H1 (cell line): ENCODE data around the gene IRAK4. TPM values are rescaled to one million over a fixed set of nuclear protein-coding genes. Genes with fewer than 3 reads are reported as not detected.

ENCODE experiments used
- BACH1 ChIP-seq: IDR thresholded peaks from 2 replicates; pipeline ENCODE4 v1.6.1; 2012; ENCODE audit warnings: low read length, improper control_type of control experiment
- BCL11A ChIP-seq, 2 experiments: IDR thresholded peaks; one replicate each; pipeline ENCODE4 v1.6.1; 2011; ENCODE audit warnings: low read depth in 2 of 2, low read length in 2 of 2, mild to moderate bottlenecking in 2 of 2
- BRCA1 ChIP-seq: IDR thresholded peaks from 2 replicates; pipeline ENCODE4 v1.6.1; 2012; ENCODE audit warnings: low read depth, low read length, improper control_type of control experiment
- CBX8 ChIP-seq: fragments of 300-800, 300-1000 bp; sonication (generic); IDR thresholded peaks from 2 replicates; pipeline ENCODE4 v1.7.1; 2016; ENCODE audit warnings: low read depth, low read length, borderline replicate concordance
- EZH2 ChIP-seq: fragments of 200-600 bp; sonication (generic); IDR thresholded peaks from 2 replicates; pipeline ENCODE4 v1.7.1; 2012; ENCODE audit warnings: low read depth, mild to moderate bottlenecking, moderate library complexity, low read length, inconsistent platforms; ENCODE audit not compliant: severe bottlenecking
- FOSL1 ChIP-seq: IDR thresholded peaks from 2 replicates; pipeline ENCODE4 v1.6.1; 2011; ENCODE audit warnings: mild to moderate bottlenecking, low read depth, low read length, moderate library complexity; ENCODE audit not compliant: insufficient read depth
- KDM4A ChIP-seq: IDR thresholded peaks from one replicate; pipeline ENCODE4 v1.7.1; 2012; ENCODE audit warnings: low read depth, mild to moderate bottlenecking, moderate library complexity, low read length, inconsistent platforms; ENCODE audit not compliant: severe bottlenecking
- MAX ChIP-seq: IDR thresholded peaks from 2 replicates; pipeline ENCODE4 v1.6.1; 2012; ENCODE audit warnings: inconsistent platforms
- POLR2AphosphoS5 ChIP-seq: IDR thresholded peaks from 2 replicates; pipeline ENCODE4 v1.6.1; 2011; ENCODE audit warnings: low read depth, low read length
- SIRT6 ChIP-seq: IDR thresholded peaks from one replicate; pipeline ENCODE4 v1.7.1; 2012; ENCODE audit warnings: low read length, inconsistent platforms
- SUZ12 ChIP-seq: fragments of 200-600 bp; sonication (generic); IDR thresholded peaks from 2 replicates; pipeline ENCODE4 v1.6.1; 2012; ENCODE audit warnings: mild to moderate bottlenecking, inconsistent platforms, low read length, moderate library complexity, mixed read lengths
- polyA plus RNA-seq, 7 experiments: library from polyadenylated mRNA; depleted of rRNA in 3 of 7; stranded (reverse) in 5 of 7; unstranded in 2 of 7; fragments of >200 nt in 5 of 7; fragments of 200-250 nt in 2 of 7; gene quantifications; 1 replicate in 5 of 7; 2 replicates in 1 of 7; 4 replicates in 1 of 7; pipeline versions ENCODE4 v1.2.1 to v1.2.3, GENCODE V29; 2011 to 2013; ENCODE audit warnings: missing spikeins in 2 of 7, mixed read lengths in 2 of 7
- total RNA-seq: library from RNA; stranded (reverse); fragmentation: NEBNext Ultra II Directional; extraction: Animal tissue kit (Norgen Biotek cat#: 25700); gene quantifications from 2 replicates; pipeline ENCODE4 v1.2.1, GENCODE V29; 2021
- TF ChIP-seq, protein P1 (sequence below): fragments of 300-600 bp; sonication (generic); IDR thresholded peaks from 2 replicates; pipeline ENCODE4 v1.7.1; 2012; ENCODE audit warnings: low read length, moderate library complexity, mild to moderate bottlenecking, inconsistent platforms; ENCODE audit not compliant: insufficient replicate concordance

Gene IRAK4
- total and polyA plus RNA-seq, 2 of the 8 experiments (the other 6 are each of a cell fraction or from before 2014, with no cell fraction given) = 2.3 to 7.7 TPM

GRCh38 chr12:43807386-43807785 is 48.6 kb downstream of the IRAK4 start (continued):
- TF ChIP-seq, protein P1, sequence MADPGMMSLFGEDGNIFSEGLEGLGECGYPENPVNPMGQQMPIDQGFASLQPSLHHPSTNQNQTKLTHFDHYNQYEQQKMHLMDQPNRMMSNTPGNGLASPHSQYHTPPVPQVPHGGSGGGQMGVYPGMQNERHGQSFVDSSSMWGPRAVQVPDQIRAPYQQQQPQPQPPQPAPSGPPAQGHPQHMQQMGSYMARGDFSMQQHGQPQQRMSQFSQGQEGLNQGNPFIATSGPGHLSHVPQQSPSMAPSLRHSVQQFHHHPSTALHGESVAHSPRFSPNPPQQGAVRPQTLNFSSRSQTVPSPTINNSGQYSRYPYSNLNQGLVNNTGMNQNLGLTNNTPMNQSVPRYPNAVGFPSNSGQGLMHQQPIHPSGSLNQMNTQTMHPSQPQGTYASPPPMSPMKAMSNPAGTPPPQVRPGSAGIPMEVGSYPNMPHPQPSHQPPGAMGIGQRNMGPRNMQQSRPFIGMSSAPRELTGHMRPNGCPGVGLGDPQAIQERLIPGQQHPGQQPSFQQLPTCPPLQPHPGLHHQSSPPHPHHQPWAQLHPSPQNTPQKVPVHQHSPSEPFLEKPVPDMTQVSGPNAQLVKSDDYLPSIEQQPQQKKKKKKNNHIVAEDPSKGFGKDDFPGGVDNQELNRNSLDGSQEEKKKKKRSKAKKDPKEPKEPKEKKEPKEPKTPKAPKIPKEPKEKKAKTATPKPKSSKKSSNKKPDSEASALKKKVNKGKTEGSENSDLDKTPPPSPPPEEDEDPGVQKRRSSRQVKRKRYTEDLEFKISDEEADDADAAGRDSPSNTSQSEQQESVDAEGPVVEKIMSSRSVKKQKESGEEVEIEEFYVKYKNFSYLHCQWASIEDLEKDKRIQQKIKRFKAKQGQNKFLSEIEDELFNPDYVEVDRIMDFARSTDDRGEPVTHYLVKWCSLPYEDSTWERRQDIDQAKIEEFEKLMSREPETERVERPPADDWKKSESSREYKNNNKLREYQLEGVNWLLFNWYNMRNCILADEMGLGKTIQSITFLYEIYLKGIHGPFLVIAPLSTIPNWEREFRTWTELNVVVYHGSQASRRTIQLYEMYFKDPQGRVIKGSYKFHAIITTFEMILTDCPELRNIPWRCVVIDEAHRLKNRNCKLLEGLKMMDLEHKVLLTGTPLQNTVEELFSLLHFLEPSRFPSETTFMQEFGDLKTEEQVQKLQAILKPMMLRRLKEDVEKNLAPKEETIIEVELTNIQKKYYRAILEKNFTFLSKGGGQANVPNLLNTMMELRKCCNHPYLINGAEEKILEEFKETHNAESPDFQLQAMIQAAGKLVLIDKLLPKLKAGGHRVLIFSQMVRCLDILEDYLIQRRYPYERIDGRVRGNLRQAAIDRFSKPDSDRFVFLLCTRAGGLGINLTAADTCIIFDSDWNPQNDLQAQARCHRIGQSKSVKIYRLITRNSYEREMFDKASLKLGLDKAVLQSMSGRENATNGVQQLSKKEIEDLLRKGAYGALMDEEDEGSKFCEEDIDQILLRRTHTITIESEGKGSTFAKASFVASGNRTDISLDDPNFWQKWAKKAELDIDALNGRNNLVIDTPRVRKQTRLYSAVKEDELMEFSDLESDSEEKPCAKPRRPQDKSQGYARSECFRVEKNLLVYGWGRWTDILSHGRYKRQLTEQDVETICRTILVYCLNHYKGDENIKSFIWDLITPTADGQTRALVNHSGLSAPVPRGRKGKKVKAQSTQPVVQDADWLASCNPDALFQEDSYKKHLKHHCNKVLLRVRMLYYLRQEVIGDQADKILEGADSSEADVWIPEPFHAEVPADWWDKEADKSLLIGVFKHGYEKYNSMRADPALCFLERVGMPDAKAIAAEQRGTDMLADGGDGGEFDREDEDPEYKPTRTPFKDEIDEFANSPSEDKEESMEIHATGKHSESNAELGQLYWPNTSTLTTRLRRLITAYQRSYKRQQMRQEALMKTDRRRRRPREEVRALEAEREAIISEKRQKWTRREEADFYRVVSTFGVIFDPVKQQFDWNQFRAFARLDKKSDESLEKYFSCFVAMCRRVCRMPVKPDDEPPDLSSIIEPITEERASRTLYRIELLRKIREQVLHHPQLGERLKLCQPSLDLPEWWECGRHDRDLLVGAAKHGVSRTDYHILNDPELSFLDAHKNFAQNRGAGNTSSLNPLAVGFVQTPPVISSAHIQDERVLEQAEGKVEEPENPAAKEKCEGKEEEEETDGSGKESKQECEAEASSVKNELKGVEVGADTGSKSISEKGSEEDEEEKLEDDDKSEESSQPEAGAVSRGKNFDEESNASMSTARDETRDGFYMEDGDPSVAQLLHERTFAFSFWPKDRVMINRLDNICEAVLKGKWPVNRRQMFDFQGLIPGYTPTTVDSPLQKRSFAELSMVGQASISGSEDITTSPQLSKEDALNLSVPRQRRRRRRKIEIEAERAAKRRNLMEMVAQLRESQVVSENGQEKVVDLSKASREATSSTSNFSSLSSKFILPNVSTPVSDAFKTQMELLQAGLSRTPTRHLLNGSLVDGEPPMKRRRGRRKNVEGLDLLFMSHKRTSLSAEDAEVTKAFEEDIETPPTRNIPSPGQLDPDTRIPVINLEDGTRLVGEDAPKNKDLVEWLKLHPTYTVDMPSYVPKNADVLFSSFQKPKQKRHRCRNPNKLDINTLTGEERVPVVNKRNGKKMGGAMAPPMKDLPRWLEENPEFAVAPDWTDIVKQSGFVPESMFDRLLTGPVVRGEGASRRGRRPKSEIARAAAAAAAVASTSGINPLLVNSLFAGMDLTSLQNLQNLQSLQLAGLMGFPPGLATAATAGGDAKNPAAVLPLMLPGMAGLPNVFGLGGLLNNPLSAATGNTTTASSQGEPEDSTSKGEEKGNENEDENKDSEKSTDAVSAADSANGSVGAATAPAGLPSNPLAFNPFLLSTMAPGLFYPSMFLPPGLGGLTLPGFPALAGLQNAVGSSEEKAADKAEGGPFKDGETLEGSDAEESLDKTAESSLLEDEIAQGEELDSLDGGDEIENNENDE = no peak
- TF ChIP-seq BCL11A (IDR thresholded peaks at IDR 0.05; ENCODE audit: low read depth in 2 of 2, low read length in 2 of 2) = no peak
- TF ChIP-seq CBX8 = no peak
- no peak for TF ChIP-seq BACH1
- TF ChIP-seq SIRT6 = no peak
- TF ChIP-seq BRCA1 = no peak
- TF ChIP-seq POLR2AphosphoS5 = no peak
- TF ChIP-seq FOSL1 = no peak
- TF ChIP-seq EZH2 = no peak
- TF ChIP-seq MAX = no peak
- TF ChIP-seq KDM4A = no peak
- no peak for TF ChIP-seq SUZ12
